ENCODE data around the gene EXOC1. TPM values are rescaled to one million over a fixed set of nuclear protein-coding genes. Genes with fewer than 3 reads are reported as not detected.

The EXOC1 gene
- polyA plus RNA-seq, 1 donor (not counting 4 experiments of a cell fraction or from before 2014, with no cell fraction given): 32.4 TPM

GRCh38 chr4:55951191-55951922 lies 97.9 kb downstream of the EXOC1 start:
- DNase-seq (ENCODE audit: low read depth, low spot score): no peak

More at GRCh38 chr4:55951191-55951922, 97.9 kb downstream of the EXOC1 start:
- Histone ChIP-seq H3K4me2 (ENCODE audit: control insufficient read depth, extremely low read depth, insufficient read depth, low read depth, low read length) (no peak overlapping the region), H3K4me3 (ENCODE audit: control insufficient read depth in 2 of 3, extremely low read depth in 1 of 3, insufficient read depth in 2 of 3, low read depth in 1 of 3, low read length in 3 of 3) (no peak overlapping the region), H3K27me3 (ENCODE audit: control insufficient read depth, extremely low read depth, insufficient read depth, low read length) (no peaks in the 10 kb centered on the region), H3K4me1 (ENCODE audit: control insufficient read depth, extremely low read depth, insufficient read depth, low read length) (peaks cover 16% of the 10 kb centered on the region), H3K27ac (ENCODE audit: control insufficient read depth, insufficient read depth, low read length) (no peak overlapping the region), H3K36me3 (ENCODE audit: control insufficient read depth in 2 of 2, extremely low read depth in 1 of 2, insufficient read depth in 2 of 2, low read length in 2 of 2) (peaks cover 0 to 3% of the 10 kb centered on the region in 2 experiments), H3K9me3 (ENCODE audit: control insufficient read depth, low read depth, low read length) (no peaks in the 10 kb centered on the region), H4K20me1 (ENCODE audit: control insufficient read depth, extremely low read depth, insufficient read depth, low read length) (no peaks in the 10 kb centered on the region), H3K9me1 (ENCODE audit: control insufficient read depth, extremely low read depth, insufficient read depth, low read length) (no peaks in the 10 kb centered on the region), H2AFZ (ENCODE audit: control insufficient read depth, low read length) (no peak overlapping the region), H3K79me2 (ENCODE audit: control insufficient read depth, insufficient read depth, low read length) (peaks cover 28% of the 10 kb centered on the region), H3K9ac (ENCODE audit: control insufficient read depth, extremely low read depth, insufficient read depth, low read length) (no peak overlapping the region)
- FAIRE-seq: no peak
- TF ChIP-seq CTCF (optimal IDR thresholded peaks at IDR 0.05 in 1 of 3, IDR thresholded peaks at IDR 0.05 in 1 of 3, conservative IDR thresholded peaks at IDR 0.05 in 1 of 3; ENCODE audit: extremely low read depth in 1 of 3, insufficient read depth in 2 of 3, low read length in 3 of 3) (no peak), EZH2 (IDR thresholded peaks at IDR 0.05; ENCODE audit: low read length) (no peak)
- dilution Hi-C loops (cut with MboI; ENCODE audit: extremely low pct_ligation_motif_present, low sequenced_read_pairs): no loop called here

Small RNA genes within 50 kb of the gene (small RNA-seq; reads per million reads assigned to genes)
- 0 reads per million in 3 experiments for gene RNU6-652P (ENCODE audit: insufficient read length in 3 of 3, low read depth in 3 of 3, low replicate concordance in 1 of 3)

Other genes starting within 250 kb of the EXOC1 start
- 4.1 to 12.0 TPM (median 5.2 TPM) in 3 replicates for gene NMU, start 217.3 kb upstream of the EXOC1 start, polyA plus RNA-seq
- gene EXOC1L, start 33.9 kb upstream of the EXOC1 start, polyA plus RNA-seq: not detected in 3 replicates
- gene CEP135, start 95.3 kb downstream of the EXOC1 start, polyA plus RNA-seq: 2.6 to 5.4 TPM (median 3.5 TPM) in 3 replicates